Activated CD4-positive, alpha-beta T cell treated with anti-CD3 and anti-CD28 coated beads, Interleukin-2, Interleukin-4, amounts not matched to agents 100 ng/mL and 50 ng/mL, durations not matched to agents 16 hours and 8 hours (primary cell): ENCODE measurements around the gene SMYD3.
"Not testable (repeated sequence)": the region's sequence is repeated elsewhere in the genome, so short reads cannot be mapped to it uniquely, and the experiment has no call there.

Source experiments
- DNase-seq: peaks from one replicate; pipeline ENCODE4 v3.0.0-alpha.2; 2020; ENCODE audit warnings: low spot score

SMYD3 gene

GRCh38 chr1:245834002-245834401 is 673.1 kb downstream of the SMYD3 start:
- DNase-seq: no peak

DNA sequence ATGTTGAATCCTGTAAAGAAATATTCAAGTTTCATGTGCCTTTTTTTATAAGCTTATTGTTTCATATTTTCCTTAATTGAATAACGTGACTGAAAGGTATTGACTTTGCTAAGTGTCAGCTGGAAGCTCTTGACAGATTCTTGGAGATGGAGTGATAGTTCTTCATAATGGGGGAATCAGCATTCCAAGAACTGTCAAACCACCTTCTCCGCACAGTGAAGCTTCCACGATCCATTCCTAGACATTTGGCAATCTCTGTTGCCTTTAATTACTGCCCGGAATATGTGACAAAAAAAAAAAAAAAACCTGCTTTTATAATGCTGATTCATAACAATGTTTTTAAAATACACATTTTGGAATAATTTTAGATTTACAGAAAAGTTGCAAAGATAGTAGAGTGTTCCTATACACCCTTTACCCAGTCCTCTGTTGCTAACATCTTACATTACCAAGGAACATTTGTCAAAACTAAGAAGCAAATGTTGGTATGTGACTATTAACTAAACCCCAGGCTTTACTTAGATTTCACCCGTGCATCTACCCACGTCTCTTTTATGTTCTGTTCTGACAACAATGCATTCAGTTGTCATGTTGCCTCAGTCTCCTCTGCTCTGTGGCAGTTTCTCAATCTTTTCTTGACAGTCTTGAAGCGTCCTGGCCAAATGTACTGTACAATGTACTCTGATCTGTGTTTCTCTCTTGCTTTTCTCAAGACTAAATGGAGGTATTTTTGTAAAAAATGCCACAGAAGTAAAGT is 674.1 kb downstream of the SMYD3 start:
- no peak for DNase-seq

DNA sequence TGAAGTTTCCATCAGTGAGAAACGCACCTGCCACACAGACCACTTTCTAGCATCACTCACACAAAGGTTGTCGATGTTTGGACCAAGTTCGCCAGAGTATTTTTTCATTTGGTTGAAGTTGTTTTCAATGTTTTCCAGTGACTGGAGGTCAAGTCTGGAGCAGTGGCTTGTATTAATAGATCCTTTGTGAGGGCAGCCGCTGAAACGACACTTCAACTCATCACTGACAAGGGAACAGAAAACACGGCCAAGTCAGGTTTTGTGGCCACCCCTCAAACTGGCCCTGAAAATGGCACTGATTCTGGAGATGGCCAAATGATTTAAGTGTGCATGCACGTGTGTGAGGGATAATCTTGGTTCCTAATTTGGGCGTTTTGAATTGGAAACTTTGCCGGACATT is 675.6 kb downstream of the SMYD3 start:
- no peak for DNase-seq

- DNase-seq: no peak
Measured at GRCh38 chr1:245829826-245830225, 677.3 kb downstream of the SMYD3 start.

- no peak for DNase-seq
Measured at GRCh38 chr1:245829194-245829593, 677.9 kb downstream of the SMYD3 start.

DNA sequence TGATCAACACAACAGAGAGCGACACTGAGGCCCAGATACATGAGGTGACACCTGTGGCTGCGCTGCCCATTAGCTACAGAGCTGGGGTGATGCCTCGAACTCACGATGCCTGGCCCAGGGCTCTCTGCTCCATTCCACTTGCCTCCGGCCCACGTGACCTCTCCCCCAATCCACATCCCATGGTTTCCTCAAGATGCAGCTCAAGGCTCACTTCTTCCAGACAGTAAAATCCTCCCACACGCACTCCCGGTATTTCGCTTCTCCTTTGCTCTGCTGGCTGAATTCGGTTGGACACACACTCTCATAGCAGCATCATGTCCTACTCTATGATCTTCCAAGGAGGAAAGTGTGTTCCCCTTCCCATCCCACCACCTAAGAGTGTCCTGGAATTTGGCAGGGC is 679.8 kb downstream of the SMYD3 start:
- no peak for DNase-seq

DNA sequence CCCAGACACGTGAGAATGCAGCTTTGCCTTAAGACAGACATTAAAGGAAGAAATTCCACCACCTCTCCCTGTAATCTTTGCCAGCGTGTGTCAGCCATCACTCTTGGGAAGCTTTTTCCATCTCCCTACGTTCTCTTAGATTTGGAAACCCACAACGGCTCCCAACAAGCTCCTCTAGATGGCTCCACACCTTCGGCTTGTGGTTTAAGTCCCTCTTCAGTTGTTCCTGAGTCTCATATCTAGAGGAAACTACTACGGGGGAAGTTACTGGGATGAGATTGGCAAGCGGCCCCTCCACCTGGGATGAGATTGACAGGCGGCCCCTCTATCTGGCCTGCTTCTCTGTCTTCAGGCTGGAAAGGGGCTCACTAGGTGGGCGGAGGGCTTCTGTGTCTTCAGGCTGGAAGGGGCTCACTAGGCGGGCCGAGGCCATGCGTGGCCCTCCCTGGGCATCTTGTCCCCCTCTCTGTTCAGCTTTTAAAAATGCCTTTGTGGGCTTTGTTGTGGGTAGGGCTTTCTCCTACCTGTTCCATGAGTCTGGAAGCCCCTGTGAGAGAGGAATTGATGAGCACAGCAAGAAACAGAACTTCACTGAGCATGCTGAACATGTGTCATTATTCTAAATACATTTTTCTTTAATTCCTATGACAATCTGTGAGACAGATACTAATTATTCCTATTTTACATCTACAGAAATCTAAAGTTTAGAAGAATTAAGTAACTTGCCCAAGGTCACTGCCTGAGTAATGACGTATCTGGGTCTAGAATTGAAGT is 681.8 kb downstream of the SMYD3 start:
- DNase-seq: no peak

GRCh38 chr1:245823408-245824147 is 683.5 kb downstream of the SMYD3 start:
- DNase-seq: no peak

GRCh38 chr1:245822996-245823395 is 684.1 kb downstream of the SMYD3 start:
- DNase-seq: no peak

DNA sequence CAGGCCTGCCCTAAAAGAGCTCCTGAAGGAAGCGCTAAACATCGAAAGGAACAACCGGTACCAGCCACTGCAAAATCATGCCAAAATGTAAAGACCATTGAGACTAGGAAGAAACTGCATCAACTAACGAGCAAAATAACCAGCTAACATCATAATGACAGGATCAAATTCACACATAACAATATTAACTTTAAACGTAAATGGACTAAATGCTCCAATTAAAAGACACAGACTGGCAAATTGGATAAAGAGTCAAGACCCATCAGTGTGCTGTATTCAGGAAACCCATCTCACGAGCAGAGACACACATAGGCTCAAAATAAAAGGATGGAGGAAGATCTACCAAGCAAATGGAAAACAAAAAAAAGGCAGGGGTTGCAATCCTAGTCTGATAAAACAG is 688.7 kb downstream of the SMYD3 start:
- DNase-seq: not testable (repeated sequence)

- not testable (repeated sequence) for DNase-seq
Measured at GRCh38 chr1:245816496-245816895, 690.6 kb downstream of the SMYD3 start.

GRCh38 chr1:245814651-245815050 is 692.4 kb downstream of the SMYD3 start:
- DNase-seq: no peak

DNA sequence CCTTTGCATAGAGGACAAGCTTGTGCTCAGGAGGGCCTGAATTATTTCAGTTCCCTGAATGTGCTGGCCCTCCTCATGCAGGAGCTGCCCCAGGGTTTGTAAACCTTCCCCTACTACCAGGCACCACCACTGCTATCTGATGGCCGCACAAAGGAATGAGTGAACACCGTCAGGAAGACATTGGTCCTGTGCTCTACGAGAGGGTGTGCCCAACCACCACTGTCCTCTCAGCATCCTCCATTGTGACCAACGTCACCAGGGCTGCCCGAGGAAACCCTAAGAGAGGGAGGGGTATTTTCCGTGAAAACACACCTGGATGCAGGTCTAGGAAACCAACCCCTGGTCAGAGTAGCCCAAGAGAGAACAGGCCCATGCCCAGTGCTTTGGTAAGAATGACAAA is 694.8 kb downstream of the SMYD3 start:
- DNase-seq: no peak

DNA sequence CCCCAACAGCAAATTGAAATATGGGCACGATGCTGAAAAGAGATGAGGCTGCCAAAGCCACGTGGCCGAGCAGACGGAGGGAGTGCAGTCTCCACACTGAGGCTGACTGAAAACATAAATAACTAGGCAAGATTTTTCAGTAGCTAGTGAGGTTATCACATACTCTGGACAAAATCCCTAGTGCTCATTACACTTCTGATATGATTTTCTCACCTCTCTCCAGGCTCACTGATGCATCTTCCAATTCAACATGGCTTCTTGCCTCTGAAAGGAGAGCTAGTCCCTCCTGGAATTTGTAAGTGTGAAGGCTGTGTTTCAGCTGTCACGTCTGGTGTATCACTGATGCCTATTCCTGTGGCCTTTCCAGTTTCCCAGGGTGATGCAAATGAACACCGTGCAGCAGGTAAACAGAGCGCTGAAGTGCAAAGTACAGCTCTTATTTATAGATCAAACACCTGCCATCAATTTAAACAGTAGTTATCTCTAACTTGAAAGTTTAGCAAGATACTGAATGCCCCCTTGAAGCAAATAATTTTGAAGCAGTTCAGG is 696.2 kb downstream of the SMYD3 start:
- no peak for DNase-seq

GRCh38 chr1:245810181-245810769 is 696.8 kb downstream of the SMYD3 start:
- no peak for DNase-seq

GRCh38 chr1:245809361-245809760 is 697.7 kb downstream of the SMYD3 start:
- no peak for DNase-seq

DNA sequence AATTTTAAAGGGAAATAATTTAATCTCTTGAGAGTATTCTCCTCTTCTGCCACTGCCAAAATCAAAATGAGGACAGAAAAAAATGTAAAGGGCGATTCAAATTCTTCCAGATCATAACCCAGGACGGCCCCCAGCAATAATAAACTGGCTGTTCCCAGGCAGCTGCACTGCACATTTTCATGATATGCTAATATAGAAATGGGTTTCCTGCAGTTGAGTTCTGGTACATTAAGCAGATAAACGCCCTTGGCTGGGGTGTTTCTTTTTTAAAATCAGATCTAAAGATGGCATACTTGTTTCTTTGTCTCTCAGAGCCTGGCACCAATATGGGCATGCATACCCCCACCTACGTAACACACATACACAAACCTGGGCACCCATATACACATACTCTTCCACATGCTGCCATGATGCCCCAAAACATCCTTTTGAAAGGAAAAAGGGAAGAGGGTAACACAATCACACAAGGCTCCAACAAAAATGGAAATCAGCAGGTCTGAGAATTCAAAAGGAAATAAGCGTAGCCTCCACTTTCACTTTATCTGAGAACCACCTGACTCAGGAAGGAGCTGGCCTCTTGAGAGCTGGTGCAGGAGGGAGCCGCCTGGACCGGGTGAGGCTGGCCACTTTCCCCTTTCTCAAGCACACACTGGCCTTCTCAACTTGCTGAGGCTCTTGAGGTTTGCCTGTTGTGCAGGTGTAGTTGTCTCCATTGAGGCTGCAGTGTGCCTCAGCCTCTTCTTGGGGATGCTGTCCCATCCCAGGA is 698.9 kb downstream of the SMYD3 start:
- DNase-seq: no peak

DNA sequence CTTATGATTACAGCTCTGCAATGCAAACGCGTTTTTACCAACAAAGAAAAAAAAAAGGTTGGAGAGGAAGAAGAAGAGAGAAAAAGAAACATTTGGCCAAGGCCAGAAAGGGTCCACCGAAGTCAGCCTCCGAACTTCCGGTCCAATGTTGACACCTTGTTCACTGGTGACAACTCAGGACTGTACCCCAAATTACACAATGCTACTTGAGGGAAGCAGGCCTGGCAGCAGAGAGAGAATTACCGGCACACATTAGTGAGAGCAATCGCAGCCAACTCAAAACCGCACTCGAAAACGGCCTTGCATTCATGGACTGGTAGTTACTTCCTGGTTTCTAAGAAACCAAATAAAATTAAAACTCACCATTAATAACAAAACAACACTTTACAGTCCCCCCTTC is 699.8 kb downstream of the SMYD3 start:
- DNase-seq: peak; percentile 17

DNA sequence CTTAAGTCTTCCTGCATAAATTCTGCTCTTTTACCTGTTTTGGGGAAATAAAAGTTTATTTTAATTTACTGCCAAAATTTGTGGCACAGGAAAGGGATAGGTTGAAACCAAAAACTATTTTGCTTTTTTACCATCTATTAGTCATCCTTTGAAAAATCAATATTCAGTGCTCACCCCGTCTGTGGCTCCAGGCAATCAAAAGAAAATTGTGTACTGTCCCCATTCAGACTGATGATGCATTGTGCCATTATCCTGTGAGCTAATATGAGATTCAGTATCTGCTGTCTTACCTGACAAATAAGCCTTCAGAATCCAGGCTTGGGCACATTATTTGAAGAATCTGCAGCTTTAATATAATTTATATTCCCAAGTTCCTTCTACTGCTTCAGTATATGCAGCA is 701.5 kb downstream of the SMYD3 start:
- no peak for DNase-seq

- DNase-seq: no peak
Measured at GRCh38 chr1:245804696-245805095, 702.4 kb downstream of the SMYD3 start.

DNA sequence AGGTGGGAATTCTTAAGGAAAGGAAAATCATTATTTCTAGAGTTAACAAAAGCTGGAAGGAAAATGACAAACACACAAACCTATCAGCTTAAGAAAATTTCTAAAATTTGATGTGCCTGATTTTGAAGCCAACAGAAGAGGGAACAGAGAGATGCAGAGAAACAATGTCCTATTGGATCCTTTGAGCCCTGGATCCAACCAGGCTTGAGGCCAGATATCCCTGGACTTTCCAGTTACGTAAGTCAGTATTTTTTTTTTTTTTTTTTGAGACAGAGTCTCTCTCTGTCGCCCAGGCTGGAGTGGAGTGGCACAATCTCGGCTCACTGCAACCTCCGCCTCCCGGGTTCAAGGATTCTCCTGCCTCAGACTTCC is 703.4 kb downstream of the SMYD3 start:
- DNase-seq: no peak
